GM21515 (cell line): ENCODE results near the gene RPUSD2.

Experiments used
- ATAC-seq: cut with Tn5 transposase; IDR thresholded peaks from one replicate; pipeline ENCODE4 v1.9.1; 2021; ENCODE audit not compliant: unreplicated experiment

The RPUSD2 gene

DNA sequence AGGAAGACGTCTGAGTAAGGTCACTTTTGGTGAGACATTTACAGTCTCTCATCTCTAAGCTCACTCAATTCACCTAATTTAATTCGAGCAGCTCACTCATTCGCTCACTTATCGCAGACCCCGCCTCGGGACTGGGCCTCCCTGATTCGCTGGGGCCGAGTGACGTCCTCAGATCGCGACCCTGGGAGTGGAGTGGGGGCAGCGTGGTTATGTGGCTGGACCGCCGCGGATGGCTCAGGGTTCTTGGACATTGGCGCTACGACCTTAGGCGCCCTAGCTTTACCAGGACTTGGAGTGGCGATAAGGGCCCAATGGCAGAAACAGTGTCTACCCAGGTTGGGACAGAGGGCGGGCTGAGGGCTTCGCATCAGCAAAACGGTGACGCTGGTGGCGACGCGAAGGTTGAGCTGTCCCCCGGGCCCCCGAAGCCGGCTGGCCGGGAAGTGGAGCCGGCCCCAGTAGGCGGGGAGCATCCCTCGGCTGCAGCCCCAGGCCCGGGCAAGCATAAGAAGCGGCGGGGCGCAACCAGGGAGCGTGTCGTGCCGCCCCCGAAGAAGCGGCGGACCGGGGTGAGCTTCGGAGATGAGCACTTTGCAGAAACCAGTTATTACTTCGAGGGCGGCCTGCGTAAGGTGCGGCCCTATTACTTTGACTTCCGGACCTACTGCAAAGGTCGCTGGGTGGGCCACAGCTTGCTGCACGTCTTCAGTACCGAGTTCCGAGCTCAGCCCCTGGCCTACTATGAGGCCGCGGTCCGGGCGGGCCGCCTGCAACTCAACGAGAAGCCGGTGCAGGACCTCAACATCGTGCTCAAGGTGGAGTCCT is at the start of gene RPUSD2:
RPUSD2 (plus strand) TSS at position 171 of the 825 bp plus-strand sequence; CDS start at position 210, 39 bp downstream.
- peak; percentile 49 for ATAC-seq

- ATAC-seq: no peak
Observed at GRCh38 chr15:40523611-40524010, 45.5 kb upstream of the RPUSD2 start.

DNA sequence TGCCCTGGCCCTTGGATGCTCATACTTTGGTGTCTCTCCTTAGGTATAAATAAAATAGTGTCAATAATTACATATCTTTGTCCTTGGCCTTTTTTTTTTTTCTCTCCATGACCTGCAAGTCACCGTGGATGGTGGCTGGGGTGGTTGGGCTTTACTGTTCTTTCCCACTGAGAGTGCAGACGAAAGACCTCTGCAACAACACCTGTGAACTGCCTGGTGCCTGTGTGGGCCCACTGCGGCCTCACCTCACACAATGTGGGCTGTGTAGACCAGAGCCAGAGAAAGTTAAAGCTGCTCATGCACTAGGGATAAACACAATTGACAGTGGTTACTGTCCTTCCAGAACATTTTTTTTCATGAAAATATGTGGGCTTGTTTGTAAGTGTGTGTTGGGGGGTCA is 43.2 kb upstream of the RPUSD2 start:
- ATAC-seq: no peak

- no peak for ATAC-seq
Observed at GRCh38 chr15:40528801-40529200, 40.3 kb upstream of the RPUSD2 start.

DNA sequence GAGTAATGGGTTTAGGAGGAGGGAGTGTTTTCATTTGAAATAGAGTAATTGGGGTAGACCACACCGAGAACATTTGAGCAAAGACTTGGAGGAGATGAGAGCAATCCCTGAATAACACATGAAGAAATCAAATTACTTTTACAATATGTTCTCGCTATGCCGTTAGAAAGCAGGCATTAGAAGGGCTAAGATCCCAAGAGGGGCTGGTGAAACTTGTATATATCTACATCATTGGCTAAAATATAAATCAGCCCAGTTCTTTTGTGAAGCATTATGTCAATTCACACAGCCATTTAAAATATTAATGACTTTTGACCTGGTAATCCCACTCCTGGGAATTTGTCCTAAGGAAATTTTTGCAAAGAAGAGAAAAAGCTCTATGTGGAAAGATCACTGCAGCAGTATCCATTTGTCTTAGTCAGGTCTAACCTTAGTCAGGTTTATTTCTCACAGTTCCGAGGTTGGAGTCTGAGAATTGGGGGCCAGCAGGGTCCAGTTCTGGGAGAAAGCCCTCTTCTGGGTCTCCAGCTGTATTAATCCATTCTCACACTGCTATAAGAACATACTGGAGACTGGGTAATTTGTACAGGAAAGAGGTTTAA is 35.2 kb upstream of the RPUSD2 start:
- no peak for ATAC-seq

- no peak for ATAC-seq
Observed at GRCh38 chr15:40534371-40534770, 34.7 kb upstream of the RPUSD2 start.

GRCh38 chr15:40536501-40536900 is 32.6 kb upstream of the RPUSD2 start:
- no peak for ATAC-seq

DNA sequence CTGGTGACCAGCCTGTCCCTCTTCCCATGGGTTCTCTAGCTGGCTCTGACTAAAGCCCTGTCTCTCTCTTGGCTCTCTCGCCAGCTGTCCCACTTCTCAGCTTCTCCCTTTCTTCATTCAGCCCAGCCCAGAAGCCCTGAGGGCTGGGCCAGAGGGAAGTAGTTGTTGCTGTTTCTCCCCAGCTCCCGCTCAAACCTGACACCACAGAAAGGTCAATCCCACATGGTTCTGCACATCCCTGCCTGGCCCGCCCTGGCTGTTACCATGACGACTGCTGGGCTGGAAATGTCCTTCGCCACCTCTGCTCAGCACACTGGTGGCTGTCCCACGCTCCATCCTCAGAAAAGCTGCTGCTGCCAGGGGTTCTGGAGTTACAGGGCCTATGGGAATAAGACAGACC is 30.1 kb upstream of the RPUSD2 start:
- no peak for ATAC-seq

DNA sequence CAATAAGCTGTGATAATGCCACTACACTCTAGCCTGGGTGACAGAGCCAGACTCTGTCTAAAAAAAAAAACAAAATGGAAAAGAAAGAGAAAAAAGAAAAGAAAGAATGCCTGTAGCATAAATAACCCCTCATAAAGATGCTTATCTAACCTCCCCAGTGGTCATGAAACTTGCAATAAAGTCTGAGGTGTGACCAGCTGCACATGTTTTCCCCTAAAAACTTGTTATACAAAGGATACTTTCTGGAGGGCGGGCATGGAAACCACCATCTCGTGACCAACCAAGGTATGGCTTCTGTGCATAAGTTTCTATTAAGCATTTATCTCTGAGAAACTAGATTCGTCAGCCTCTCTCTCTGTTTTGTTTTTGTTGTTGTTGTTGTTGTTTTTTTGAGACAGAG is 26.0 kb upstream of the RPUSD2 start:
- peak; percentile 25 for ATAC-seq

DNA sequence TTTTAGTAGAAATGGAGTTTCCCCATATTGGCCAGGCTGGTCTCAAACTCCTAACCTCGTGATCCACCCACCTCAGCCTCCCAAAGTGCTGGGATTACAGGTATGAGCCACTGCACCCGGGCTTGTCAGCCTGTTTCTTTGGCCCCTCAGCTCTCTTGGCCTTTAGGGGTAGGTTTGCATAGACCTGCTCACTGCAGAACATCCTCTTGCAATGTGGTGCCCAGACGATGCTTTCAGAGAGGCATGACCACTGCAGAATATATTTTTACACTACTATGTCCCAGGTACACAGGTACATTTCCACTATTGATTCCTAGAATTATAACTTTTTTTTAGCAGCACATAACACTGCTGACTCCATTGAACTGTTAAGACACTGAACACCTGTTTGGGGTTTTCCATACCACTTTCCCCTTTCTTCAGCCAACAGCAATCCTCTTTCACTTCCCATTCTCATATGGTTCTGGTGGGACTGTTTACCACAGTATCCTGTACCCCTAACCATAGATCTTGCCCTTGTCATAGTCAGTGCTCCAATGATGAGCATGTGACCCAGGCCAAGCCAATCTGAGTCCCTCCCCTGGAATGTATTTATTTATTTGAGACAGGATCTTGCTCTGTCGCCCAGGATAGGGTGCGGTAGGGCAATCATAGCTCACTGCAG is 25.3 kb upstream of the RPUSD2 start:
- peak; percentile 67 for ATAC-seq

DNA sequence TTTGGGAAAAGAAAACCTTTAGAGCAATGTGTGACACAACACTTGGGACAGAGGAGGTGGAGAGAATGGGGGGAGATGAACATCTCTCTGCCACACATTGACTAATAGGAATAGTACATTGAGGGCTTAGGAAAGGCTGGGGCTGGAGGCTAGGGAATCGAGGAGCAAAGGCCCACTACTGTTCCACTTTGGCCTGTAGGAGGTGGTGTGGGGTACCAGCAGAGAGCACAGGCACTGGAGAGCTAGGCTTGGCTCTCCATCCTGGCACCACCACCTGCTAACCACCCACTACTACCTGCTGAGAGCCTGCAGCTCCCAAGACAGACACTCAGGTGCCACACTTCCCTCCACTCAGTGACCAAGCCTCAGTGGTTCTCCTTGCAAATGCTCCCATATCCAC is 23.6 kb upstream of the RPUSD2 start:
- no peak for ATAC-seq

DNA sequence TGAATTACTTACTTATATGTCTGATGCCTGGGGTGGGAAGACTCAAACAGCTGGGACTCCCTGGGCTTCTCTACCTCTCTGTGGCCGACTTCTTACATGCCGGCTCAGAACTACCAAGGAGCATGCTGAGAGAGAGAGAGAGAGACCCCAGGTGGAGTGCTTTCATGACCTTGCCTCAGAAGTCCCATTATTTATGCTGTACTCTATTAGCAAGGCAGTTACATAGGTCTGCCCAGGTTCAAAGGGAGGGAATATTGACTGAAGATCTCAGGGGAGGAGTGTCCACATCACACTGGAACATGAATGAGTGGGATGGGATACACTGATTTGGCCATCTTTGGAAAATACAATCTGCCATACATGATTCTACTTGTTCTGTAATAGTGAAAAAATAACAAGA is 20.5 kb upstream of the RPUSD2 start:
- no peak for ATAC-seq

GRCh38 chr15:40549894-40550293 is 19.2 kb upstream of the RPUSD2 start:
- ATAC-seq: no peak

DNA sequence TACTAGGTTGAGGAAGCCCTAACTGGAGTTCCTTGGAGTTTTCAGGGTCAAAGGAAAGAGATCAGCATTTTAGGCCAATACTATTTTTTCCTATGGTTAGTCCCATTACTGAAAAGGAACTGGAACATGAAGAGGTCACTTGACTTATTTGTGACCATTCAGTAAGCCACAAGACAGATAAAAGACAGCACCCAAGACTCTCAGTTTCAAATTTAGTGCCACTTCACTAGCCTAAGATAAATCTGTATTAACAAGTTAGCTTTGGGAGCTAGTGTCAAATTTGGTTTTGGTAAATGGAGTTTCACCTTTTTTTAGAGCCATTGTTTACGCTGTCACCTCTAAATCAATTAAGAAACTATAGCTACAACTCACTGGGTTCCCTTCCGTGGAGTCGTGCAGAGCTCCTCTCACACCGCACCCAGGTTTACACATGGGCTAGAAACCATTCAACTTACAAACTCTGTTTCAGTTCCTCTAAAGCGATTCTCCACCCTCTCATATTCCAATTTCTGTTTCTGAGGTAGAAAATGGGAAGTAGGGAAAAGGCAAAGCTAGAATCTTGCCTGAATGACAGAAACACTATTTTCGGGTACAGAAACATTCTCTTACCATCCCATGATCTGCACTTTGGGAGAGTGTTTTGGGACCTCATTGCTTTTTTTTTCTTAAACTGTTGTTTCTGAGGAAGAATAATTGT is 18.6 kb upstream of the RPUSD2 start:
- ATAC-seq: peak; percentile 71

GRCh38 chr15:40554161-40554525 is 15.0 kb upstream of the RPUSD2 start:
- ATAC-seq: no peak

DNA sequence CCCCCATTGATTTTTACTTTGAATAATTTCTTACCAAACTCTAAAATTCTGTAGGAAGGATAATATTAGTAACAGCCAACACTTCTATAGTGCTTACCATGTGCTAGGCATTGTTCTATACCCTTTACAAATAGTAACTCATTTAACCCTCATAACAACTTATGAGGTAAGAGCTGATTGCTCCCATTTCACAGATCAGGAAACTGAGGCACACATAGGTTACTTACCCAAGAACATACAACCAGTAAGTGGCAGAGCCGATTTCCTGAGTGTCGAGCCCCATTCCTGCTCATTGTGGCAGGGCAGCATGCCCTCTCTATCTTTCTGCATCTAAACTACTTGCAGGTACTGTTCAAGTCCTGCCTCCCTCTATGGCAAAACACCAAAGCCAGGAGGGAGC is 13.2 kb upstream of the RPUSD2 start:
- ATAC-seq: no peak

GRCh38 chr15:40558952-40559742 is 10.0 kb upstream of the RPUSD2 start:
- no peak for ATAC-seq

GRCh38 chr15:40562691-40563090 is 6.4 kb upstream of the RPUSD2 start:
- ATAC-seq: no peak

DNA sequence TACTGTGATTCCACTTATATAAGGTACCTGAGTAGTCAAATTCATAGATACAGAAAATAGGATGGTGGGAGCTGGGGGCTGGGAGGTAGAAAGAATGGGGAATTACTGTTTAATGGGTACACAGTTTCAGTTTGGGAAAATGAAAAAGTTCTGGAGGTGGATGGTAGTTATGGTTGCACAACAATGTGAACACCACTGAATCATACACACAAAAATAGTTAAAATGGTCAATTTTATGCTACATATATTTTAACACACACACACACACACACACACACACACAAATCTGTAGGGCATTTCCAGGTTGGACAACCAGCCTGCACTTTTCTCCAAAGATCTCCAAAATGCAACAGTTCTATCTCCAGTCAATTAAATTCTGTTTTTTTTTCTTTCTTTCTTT is 5.7 kb upstream of the RPUSD2 start:
- ATAC-seq: no peak

DNA sequence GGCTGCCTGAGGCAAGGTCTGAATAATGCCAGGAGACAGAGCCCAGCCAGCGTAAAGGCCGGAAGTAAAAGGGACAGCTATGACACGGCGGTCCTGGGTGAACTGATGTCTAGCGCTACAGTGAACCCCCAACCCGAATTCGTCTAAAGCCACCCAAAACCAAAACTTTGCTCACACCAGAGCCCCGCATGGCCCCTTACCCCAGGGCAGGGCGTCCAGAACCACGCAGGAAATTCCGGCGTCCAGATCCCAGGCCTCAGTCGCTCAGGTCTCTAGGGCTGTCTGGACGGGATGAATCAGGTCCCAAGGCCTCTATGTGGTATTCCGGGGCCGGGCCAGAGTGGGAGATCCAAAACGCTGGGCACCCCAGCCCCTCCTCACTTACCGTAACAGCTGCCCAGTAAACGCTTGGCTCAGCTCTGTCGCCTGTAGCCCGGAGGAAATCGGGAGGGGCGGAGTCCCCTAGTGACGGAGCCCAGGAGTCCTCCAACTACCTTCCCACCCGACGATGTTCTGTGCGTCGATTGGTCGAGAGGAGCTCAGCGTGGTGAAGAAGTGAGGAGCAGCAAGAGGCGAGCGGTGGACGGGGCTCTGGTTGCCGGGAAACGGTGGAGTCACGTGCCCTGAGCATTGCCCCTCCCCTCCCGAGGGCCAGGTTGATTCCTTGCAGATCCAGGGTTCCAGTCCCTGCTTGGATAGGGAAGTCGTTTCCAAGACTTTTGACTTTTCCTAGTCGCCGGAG is 4.3 kb upstream of the RPUSD2 start, which contains the start of gene CCDC32:
CCDC32 (minus strand) TSS at position 452 of the 742 bp plus-strand sequence. CDS start 2,027 bp downstream, outside the sequence.
- peak; percentile 94 for ATAC-seq
